NCI-H2196 treated with DMSO at 0.1 percent for 48 hours (cell line): Measurements from ENCODE around the gene PPFIA1.

Source experiments
- DNase-seq: peaks from one replicate; lab custom pipeline; 2025; ENCODE audit not compliant: unreplicated experiment; lab: John Stamatoyannopoulos, UW

Gene PPFIA1

GRCh38 chr11:70429428-70429705, 158.9 kb downstream of the PPFIA1 start:
- DNase-seq, result no peak

- DNase-seq, result no peak
These were observed 159.4 kb downstream of the PPFIA1 start for GRCh38 chr11:70429724-70430521.

- DNase-seq, result no peak
These were observed 160.4 kb downstream of the PPFIA1 start for GRCh38 chr11:70430671-70431574.

- DNase-seq, result no peak
These were observed 161.1 kb downstream of the PPFIA1 start for GRCh38 chr11:70431611-70432010.

- DNase-seq, result no peak
These were observed 161.6 kb downstream of the PPFIA1 start for GRCh38 chr11:70432065-70432464.

GRCh38 chr11:70432580-70432979, 162.1 kb downstream of the PPFIA1 start:
- DNase-seq, result no peak

- no peak for DNase-seq
These were observed 162.5 kb downstream of the PPFIA1 start for GRCh38 chr11:70433038-70433437.

GRCh38 chr11:70433526-70433925, 163.0 kb downstream of the PPFIA1 start:
- DNase-seq, result no peak
